Progenitor cell of endocrine pancreas (in vitro differentiated cells): ENCODE results near the gene CCSER1. TPM values are rescaled to one million over a fixed set of nuclear protein-coding genes. Genes with fewer than 3 reads are reported as not detected.

ENCODE experiments used
- DNase-seq: peaks from one replicate; pipeline ENCODE4 v3.0.0; 2021; ENCODE audit warnings: low spot score; ENCODE audit not compliant: unreplicated experiment
- H3K27ac Mint-ChIP-seq: 2 replicates; pipeline ENCODE4 v1.8.0; 2021; ENCODE audit warnings: mild to moderate bottlenecking, moderate library complexity, mixed read lengths
- H3K27me3 Mint-ChIP-seq: 2 replicates; pipeline ENCODE4 v1.8.0; 2021; ENCODE audit warnings: mixed read lengths
- H3K36me3 Mint-ChIP-seq: 2 replicates; pipeline ENCODE4 v1.8.0; 2022; ENCODE audit warnings: mixed read lengths; ENCODE audit not compliant: insufficient read depth
- H3K4me1 Mint-ChIP-seq: 2 replicates; pipeline ENCODE4 v1.8.0; 2021; ENCODE audit warnings: low read depth, mixed read lengths
- H3K4me3 Mint-ChIP-seq: 2 replicates; pipeline ENCODE4 v1.8.0; 2021; ENCODE audit warnings: low read depth, mild to moderate bottlenecking, moderate library complexity, mixed read lengths
- H3K9me3 Mint-ChIP-seq: 2 replicates; pipeline ENCODE4 v1.8.0; 2021; ENCODE audit warnings: low read depth, mixed read lengths
- total RNA-seq: library from RNA; stranded (reverse); gene quantifications from 2 replicates; pipeline ENCODE4 v1.2.1, GENCODE V29; 2021
- TF ChIP-seq, protein P1 (sequence below): fragments of 200-600 bp; sonication (generic); IDR thresholded peaks from one replicate; pipeline ENCODE4 v1.5.0; 2021; ENCODE audit warnings: antibody characterized with exemption, mild to moderate bottlenecking; ENCODE audit not compliant: unreplicated experiment

The CCSER1 gene
- total RNA-seq, 1 donor from 2014 or later, result 11.6 TPM

DNA sequence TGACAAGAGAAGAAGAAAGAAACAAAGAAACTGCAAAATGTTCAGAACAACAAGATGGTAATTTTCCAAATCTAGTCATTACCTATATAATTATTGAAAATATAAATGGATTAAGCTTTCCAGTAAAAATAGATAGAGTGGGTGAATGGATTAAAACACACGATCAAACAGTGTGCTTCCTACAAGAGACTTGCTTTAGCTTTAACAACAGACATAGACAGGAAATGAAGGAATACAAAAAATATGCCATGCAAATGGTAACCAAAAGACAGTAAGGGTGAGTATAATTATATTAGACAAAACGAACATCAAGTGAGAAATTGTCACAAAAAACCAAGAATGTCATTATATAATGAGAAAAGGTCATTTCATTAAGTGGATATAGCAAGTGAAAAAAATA is 842.8 kb downstream of the CCSER1 start:
- Mint-ChIP-seq H3K27ac (no peak overlapping the region), H3K36me3 (no peaks in the 10 kb centered on the region), H3K27me3 (no peaks in the 10 kb centered on the region), H3K9me3 (peaks cover 16% of the 10 kb centered on the region), H3K4me1 (no peaks in the 10 kb centered on the region), H3K4me3 (no peak overlapping the region)
- TF ChIP-seq, protein P1, sequence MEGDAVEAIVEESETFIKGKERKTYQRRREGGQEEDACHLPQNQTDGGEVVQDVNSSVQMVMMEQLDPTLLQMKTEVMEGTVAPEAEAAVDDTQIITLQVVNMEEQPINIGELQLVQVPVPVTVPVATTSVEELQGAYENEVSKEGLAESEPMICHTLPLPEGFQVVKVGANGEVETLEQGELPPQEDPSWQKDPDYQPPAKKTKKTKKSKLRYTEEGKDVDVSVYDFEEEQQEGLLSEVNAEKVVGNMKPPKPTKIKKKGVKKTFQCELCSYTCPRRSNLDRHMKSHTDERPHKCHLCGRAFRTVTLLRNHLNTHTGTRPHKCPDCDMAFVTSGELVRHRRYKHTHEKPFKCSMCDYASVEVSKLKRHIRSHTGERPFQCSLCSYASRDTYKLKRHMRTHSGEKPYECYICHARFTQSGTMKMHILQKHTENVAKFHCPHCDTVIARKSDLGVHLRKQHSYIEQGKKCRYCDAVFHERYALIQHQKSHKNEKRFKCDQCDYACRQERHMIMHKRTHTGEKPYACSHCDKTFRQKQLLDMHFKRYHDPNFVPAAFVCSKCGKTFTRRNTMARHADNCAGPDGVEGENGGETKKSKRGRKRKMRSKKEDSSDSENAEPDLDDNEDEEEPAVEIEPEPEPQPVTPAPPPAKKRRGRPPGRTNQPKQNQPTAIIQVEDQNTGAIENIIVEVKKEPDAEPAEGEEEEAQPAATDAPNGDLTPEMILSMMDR, result no peak
- DNase-seq, result no peak

DNA sequence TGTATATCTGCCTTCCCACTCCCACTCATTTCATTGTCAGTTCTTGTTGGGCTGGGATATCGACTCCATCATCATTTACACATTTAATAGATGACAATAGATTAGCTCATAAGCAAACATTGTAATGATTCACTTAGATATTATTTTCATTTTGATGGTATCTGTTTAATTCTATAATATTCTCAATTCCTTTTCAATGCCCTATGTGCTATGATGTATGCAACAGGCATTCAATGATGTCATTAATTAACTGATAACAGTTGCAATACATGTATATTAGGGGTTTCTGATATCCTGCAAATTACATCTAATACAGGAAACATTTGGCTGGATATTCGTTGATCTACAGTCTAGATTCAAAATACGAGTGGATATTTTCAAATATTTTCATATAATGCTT is 850.5 kb downstream of the CCSER1 start:
- TF ChIP-seq, protein P1, result no peak
- no peaks in the 10 kb centered on the region for H3K4me1 Mint-ChIP-seq
- H3K27me3 Mint-ChIP-seq, result no peaks in the 10 kb centered on the region
- H3K9me3 Mint-ChIP-seq, result no peaks in the 10 kb centered on the region
- H3K36me3 Mint-ChIP-seq, result no peaks in the 10 kb centered on the region
- H3K27ac Mint-ChIP-seq, result no peak overlapping the region
- H3K4me3 Mint-ChIP-seq, result no peak overlapping the region
- DNase-seq, result no peak

DNA sequence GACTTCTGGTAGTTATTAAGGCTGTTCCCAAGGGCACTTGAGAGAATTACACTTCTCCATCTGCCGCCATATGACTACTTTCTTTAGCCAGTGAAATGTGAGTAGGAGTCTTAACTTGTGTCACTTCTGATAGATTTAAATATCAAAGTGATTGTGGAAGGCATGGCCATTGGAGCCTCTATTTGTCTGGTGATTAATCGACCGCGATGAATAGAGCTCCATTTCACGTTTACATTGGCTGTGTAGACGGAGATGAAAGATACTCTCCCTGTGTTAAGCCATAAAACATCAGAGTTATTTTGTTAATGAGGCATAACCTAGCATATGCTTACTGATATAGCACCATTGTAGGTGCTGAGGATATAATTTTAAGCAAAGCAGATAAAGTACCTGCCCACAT is 852.4 kb downstream of the CCSER1 start:
- Mint-ChIP-seq H3K27me3 (no peaks in the 10 kb centered on the region), H3K4me1 (peaks cover 1% of the 10 kb centered on the region), H3K27ac (no peak overlapping the region), H3K36me3 (no peaks in the 10 kb centered on the region), H3K9me3 (no peaks in the 10 kb centered on the region), H3K4me3 (no peak overlapping the region)
- TF ChIP-seq, protein P1, result no peak
- DNase-seq, result no peak

DNA sequence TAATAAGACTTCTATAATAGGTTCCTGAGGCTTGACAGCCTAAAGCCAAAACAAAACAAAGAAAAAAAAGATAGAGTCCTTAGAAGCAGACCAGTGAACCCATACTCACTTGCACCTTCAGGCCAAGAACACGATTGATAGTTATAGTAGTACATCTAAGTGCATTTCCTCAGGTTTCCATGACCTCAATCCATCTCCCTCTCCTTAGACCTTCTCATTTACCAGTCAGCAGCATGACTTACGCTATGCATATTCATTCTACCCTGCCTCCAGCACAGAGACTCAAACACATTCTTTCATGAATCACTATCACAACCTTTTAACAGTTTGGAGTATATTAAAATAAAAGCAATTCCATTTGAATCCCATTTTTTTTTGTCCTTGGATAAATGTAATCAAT is 855.6 kb downstream of the CCSER1 start:
- H3K4me1 Mint-ChIP-seq, result peaks cover 3% of the 10 kb centered on the region
- no peak overlapping the region for H3K4me3 Mint-ChIP-seq
- no peaks in the 10 kb centered on the region for H3K36me3 Mint-ChIP-seq
- TF ChIP-seq, protein P1, result no peak
- no peak overlapping the region for H3K27ac Mint-ChIP-seq
- DNase-seq, result no peak
- no peaks in the 10 kb centered on the region for H3K27me3 Mint-ChIP-seq
- no peaks in the 10 kb centered on the region for H3K9me3 Mint-ChIP-seq

DNA sequence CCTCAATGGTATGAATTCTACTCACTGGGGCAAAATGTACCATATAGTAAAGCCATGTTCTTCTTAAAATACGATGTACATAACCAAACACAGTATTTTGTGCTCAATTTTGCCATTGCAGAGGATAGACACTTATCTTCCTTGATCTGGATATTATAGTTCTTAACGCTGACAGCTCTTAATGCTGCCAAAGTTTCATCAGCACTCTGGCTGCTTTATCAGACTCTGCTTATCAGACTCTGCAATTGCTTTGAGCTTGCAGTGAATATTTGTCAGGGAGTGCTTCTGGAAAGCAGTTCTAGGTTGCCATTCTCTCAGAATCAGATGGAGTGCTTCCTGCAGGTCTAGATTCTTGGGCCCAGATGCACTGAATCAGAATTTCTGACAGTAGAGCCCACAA is 863.1 kb downstream of the CCSER1 start:
- Mint-ChIP-seq H3K4me3 (no peak overlapping the region), H3K9me3 (no peaks in the 10 kb centered on the region), H3K36me3 (no peaks in the 10 kb centered on the region), H3K27ac (no peak overlapping the region), H3K4me1 (no peaks in the 10 kb centered on the region), H3K27me3 (no peaks in the 10 kb centered on the region)
- TF ChIP-seq, protein P1, result no peak
- DNase-seq, result no peak
